H54 (cell line): ENCODE data around the gene NHEJ1.

Experiments used
- DNase-seq: peaks from one replicate; pipeline ENCODE4 v3.0.0; 2011; ENCODE audit warnings: low spot score, mixed read lengths; ENCODE audit not compliant: insufficient read length
- FAIRE-seq: peaks from 3 replicates; lab custom pipeline; 2011; peaks lifted over from hg19 to GRCh38; lab: Jason Lieb, UNC
- POLR2A ChIP-seq: IDR thresholded peaks from 2 replicates; pipeline ENCODE4 v1.6.1; 2011; ENCODE audit warnings: low read depth, mild to moderate bottlenecking, low read length

The NHEJ1 gene

DNA sequence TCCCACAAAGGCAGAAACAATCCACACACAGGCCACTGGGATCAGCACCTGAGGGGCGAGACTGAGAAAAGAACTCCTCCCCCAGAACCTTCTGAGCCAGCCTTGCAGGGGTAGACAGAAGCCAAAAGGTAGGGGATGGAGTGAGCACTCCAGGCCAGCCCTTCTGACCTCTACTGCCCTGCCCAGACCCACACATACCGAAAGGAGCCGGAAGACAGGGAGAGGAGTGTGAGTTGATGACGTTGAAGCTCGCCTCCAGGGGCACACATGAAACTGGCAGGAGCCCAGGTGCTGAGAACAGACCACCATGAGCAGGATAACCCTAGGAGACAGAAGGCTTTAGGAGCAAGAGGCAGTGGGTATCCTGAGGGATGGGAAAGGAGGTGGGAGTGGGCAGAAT lies 7.4 kb upstream of the NHEJ1 start:
- DNase-seq, result no peak

GRCh38 chr2:219165058-219165911 lies 4.7 kb upstream of the NHEJ1 start:
- no peak for TF ChIP-seq POLR2A
- FAIRE-seq, result no peak
- DNase-seq, result no peak

More for the DNA sequence above, 7.4 kb upstream of the NHEJ1 start:
- FAIRE-seq, result no peak
- TF ChIP-seq POLR2A, result no peak

- FAIRE-seq (no peak), DNase-seq (no peak)
- TF ChIP-seq POLR2A, result no peak
Measured at GRCh38 chr2:219163156-219163555, 2.5 kb upstream of the NHEJ1 start.

GRCh38 chr2:219161097-219161496 lies 482 bp upstream of the NHEJ1 start:
- FAIRE-seq (no peak), DNase-seq (no peak)
- TF ChIP-seq POLR2A, result no peak

DNA sequence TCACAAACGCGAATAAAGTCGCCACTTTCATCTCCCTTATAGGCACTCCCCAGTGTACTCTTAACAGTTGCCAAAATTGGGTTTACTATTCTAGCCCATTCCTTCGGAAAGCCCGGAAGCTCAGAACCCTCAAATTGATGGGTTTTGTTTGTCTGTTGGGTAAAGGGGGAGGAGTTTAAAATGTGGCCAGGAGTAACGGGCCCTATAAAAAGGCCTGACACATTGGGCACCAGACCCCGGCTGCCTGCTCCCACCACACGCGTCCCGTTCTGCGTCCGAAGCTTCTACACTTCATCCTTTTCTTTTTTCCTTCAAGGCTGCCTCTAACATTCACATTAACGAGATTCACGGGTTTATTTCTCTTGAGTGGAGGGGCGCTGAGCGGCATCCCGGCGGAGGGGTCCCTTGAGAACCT lies 837 bp downstream of the NHEJ1 start:
- no peak for FAIRE-seq
- DNase-seq, result no peak
- TF ChIP-seq POLR2A, result no peak

DNA sequence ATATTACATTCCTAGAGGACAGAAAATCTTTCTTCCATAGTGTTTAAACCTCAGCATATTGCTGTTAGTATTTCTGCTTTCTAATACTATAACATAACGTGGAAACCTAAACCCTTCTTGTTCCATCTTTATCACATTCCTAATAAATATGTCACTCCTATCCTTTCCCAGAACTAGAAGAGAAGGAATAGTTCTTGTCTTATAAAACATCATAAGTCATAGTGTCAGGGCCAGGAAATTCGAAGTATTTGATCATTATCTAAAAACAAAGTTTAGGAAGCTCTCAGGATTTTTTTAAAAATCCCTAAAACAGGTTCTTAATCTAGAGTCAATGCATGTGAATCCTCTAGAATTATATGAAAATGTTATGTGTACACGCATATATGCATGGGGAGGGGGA lies 2.0 kb downstream of the NHEJ1 start:
- no peak for FAIRE-seq
- no peak for DNase-seq
- TF ChIP-seq POLR2A, result no peak

GRCh38 chr2:219158025-219158424 lies 2.6 kb downstream of the NHEJ1 start:
- FAIRE-seq (no peak), DNase-seq (no peak)
- TF ChIP-seq POLR2A, result no peak

- no peak for TF ChIP-seq POLR2A
- DNase-seq (no peak), FAIRE-seq (no peak)
Measured at GRCh38 chr2:219157396-219157795, 3.2 kb downstream of the NHEJ1 start.

GRCh38 chr2:219155054-219155644 lies 5.5 kb downstream of the NHEJ1 start:
- FAIRE-seq, result peak; percentile 85
- DNase-seq, result peak; percentile 47
- TF ChIP-seq POLR2A, result no peak

DNA sequence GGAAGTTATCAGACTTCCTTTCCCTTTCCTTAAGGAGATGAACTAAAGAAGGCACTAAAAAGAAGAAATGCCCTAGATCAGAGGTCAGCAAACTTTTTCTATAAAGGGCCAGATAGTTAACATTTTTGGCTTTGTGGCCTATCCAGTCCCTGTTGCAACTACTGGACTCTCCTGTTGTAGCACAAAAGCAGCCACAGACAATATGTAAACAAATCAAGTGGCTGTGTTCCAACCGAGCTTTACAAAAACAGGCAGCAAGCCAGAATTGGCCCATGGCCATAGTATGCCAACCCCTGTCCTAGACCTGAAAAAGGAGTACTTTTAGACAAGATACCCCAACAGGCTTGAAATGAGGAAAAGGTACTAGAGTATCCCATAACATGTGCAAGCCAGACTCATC lies 10.9 kb downstream of the NHEJ1 start:
- no peak for DNase-seq
- no peak for TF ChIP-seq POLR2A
- FAIRE-seq, result no peak

- FAIRE-seq (peak; percentile 97), DNase-seq (peak; percentile 90)
- TF ChIP-seq POLR2A, result no peak
Measured at GRCh38 chr2:219142329-219142728, 18.3 kb downstream of the NHEJ1 start.

GRCh38 chr2:219140722-219141121 lies 19.9 kb downstream of the NHEJ1 start:
- DNase-seq (no peak), FAIRE-seq (no peak)
- TF ChIP-seq POLR2A, result no peak

DNA sequence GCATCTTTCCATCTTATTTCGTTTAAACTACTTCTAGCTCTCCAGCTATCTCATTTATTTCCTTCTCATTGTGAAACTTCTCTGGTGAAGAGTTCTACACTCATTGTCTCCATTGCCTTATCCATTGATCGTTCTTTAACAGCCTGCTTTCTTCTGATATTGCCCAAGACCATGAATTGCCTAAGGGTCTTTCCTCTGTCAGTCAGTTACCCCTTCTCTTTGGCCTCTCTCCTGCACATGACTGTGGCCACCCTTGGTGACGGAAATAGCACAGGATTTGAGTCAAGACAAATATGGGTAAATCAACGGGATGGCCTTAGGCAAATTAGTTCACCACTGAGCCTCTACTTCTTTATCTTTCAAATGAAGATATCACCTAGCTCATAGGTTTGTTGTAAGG lies 26.6 kb downstream of the NHEJ1 start:
- FAIRE-seq, result peak; percentile 20
- no peak for TF ChIP-seq POLR2A
- no peak for DNase-seq

GRCh38 chr2:219131744-219132143 lies 28.9 kb downstream of the NHEJ1 start:
- FAIRE-seq, result no peak
- TF ChIP-seq POLR2A, result no peak
- no peak for DNase-seq

- FAIRE-seq, result no peak
- no peak for TF ChIP-seq POLR2A
- no peak for DNase-seq
Measured at GRCh38 chr2:219131327-219131726, 29.3 kb downstream of the NHEJ1 start.
